GM23338 (cell line): ENCODE measurements around the gene EIF4E3. TPM values are rescaled to one million over a fixed set of nuclear protein-coding genes. Genes with fewer than 3 reads are reported as not detected.

Experiments used
- ATAC-seq: fragments of 200-7000 bp; cut with Tn5 transposase; 3 replicates; pipeline ENCODE4 v1.9.1; 2020
- DNase-seq: peaks from one replicate; pipeline ENCODE4 v3.0.0-alpha.2; 2015; ENCODE audit warnings: low spot score
- H2AFZ ChIP-seq: fragments of 200-600 bp; sonication (generic); 2 replicates; pipeline ENCODE4 v1.8.0; 2016; ENCODE audit warnings: antibody characterized with exemption, mild to moderate bottlenecking, moderate library complexity
- H3F3A ChIP-seq: fragments of 200-600 bp; sonication (generic); replicated peaks from 2 replicates; pipeline ENCODE4 v1.8.0; 2017; ENCODE audit warnings: antibody characterized with exemption, mixed run types, low read depth
- H3K27ac ChIP-seq: fragments of 200-600 bp; sonication (generic); 2 replicates; pipeline ENCODE4 v1.6.1; 2016; ENCODE audit warnings: low read depth
- H3K27me3 ChIP-seq: fragments of 200-600 bp; sonication (generic); 2 replicates; pipeline ENCODE4 v1.8.0; 2016; ENCODE audit warnings: mild to moderate bottlenecking, mixed run types, moderate library complexity; ENCODE audit not compliant: insufficient read depth
- H3K36me3 ChIP-seq: fragments of 200-600 bp; sonication (generic); 2 replicates; pipeline ENCODE4 v1.8.0; 2016; ENCODE audit warnings: mild to moderate bottlenecking; ENCODE audit not compliant: insufficient read depth
- H3K4me1 ChIP-seq: fragments of 200-600 bp; sonication (generic); 2 replicates; pipeline ENCODE4 v1.8.0; 2016; ENCODE audit warnings: mild to moderate bottlenecking, moderate library complexity; ENCODE audit not compliant: insufficient read depth
- H3K4me2 ChIP-seq: fragments of 200-600 bp; sonication (generic); 2 replicates; pipeline ENCODE4 v1.7.1; 2017; ENCODE audit warnings: mixed run types
- H3K4me3 ChIP-seq: fragments of 200-600 bp; sonication (generic); 2 replicates; pipeline ENCODE4 v1.6.1; 2016; ENCODE audit warnings: mixed run types
- H3K79me2 ChIP-seq: fragments of 200-600 bp; sonication (generic); replicated peaks from 2 replicates; pipeline ENCODE4 v1.8.0; 2017; ENCODE audit warnings: mild to moderate bottlenecking; ENCODE audit not compliant: insufficient read depth
- H3K9me2 ChIP-seq: fragments of 200-600 bp; sonication (generic); 2 replicates; pipeline ENCODE4 v1.8.0; 2017; ENCODE audit not compliant: insufficient read depth
- H4K20me1 ChIP-seq: fragments of 200-600 bp; sonication (generic); replicated peaks from 2 replicates; pipeline ENCODE4 v1.8.0; 2017; ENCODE audit warnings: mild to moderate bottlenecking; ENCODE audit not compliant: insufficient read depth
- H3K27ac Mint-ChIP-seq: 2 replicates; pipeline ENCODE4 v1.8.0; 2020; ENCODE audit warnings: inconsistent platforms, mild to moderate bottlenecking, moderate library complexity, mixed read lengths
- H3K27me3 Mint-ChIP-seq: 3 replicates; pipeline ENCODE4 v1.8.0; 2022; ENCODE audit warnings: low read depth, mild to moderate bottlenecking, moderate library complexity, mixed read lengths, inconsistent platforms; ENCODE audit not compliant: insufficient read depth, poor library complexity
- H3K36me3 Mint-ChIP-seq: 3 replicates; pipeline ENCODE4 v1.8.0; 2021; ENCODE audit warnings: low read depth, mild to moderate bottlenecking, inconsistent platforms, moderate library complexity, mixed read lengths
- H3K4me1 Mint-ChIP-seq: 3 replicates; pipeline ENCODE4 v1.8.0; 2020; ENCODE audit warnings: mild to moderate bottlenecking, inconsistent platforms, mixed read lengths
- H3K4me3 Mint-ChIP-seq: 3 replicates; pipeline ENCODE4 v1.8.0; 2021; ENCODE audit warnings: moderate library complexity, mild to moderate bottlenecking, inconsistent platforms, mixed read lengths
- H3K9me3 Mint-ChIP-seq: 3 replicates; pipeline ENCODE4 v1.8.0; 2020; ENCODE audit warnings: moderate library complexity, mild to moderate bottlenecking, inconsistent platforms, mixed read lengths
- CREB1 ChIP-seq: fragments of 250-450 bp; sonication (Bioruptor Pico); IDR thresholded peaks from 2 replicates; pipeline ENCODE4 v1.5.0; 2020; ENCODE audit warnings: low read depth, mild to moderate bottlenecking, moderate library complexity
- CTCF ChIP-seq, 2 experiments: fragments of 200-600 bp in 1 of 2; sonication (generic) in 1 of 2; conservative IDR thresholded peaks; 2 replicates each; pipeline versions ENCODE4 v1.5.1 to v1.6.1; 2016 to 2017; ENCODE audit warnings: antibody characterized with exemption in 2 of 2, low read depth in 2 of 2, mild to moderate bottlenecking in 2 of 2, moderate library complexity in 1 of 2
- EZH2 ChIP-seq: fragments of 200-600 bp; sonication (generic); IDR thresholded peaks from one replicate; pipeline ENCODE4 v1.8.0; 2017; ENCODE audit warnings: antibody characterized with exemption, mild to moderate bottlenecking, low read depth; ENCODE audit not compliant: unreplicated experiment
- EZH2phosphoT487 ChIP-seq: fragments of 200-600 bp; sonication (generic); IDR thresholded peaks from one replicate; pipeline ENCODE4 v1.8.1; 2018; ENCODE audit warnings: antibody characterized with exemption; ENCODE audit not compliant: unreplicated experiment
- JUNB ChIP-seq: IDR thresholded peaks from one replicate; pipeline ENCODE4 v1.6.1; 2016; ENCODE audit warnings: antibody characterized with exemption; ENCODE audit not compliant: unreplicated experiment
- NANOG ChIP-seq: IDR thresholded peaks from 2 replicates; pipeline ENCODE4 v1.6.1; 2016; ENCODE audit warnings: antibody characterized with exemption, borderline replicate concordance
- POLR2AphosphoS5 ChIP-seq: IDR thresholded peaks from 2 replicates; pipeline ENCODE4 v1.6.1; 2016; ENCODE audit warnings: antibody characterized with exemption, low read depth
- REST ChIP-seq: IDR thresholded peaks from one replicate; pipeline ENCODE4 v1.6.1; 2018; ENCODE audit warnings: antibody characterized with exemption; ENCODE audit not compliant: unreplicated experiment
- STAT1 ChIP-seq: IDR thresholded peaks from one replicate; pipeline ENCODE4 v1.6.1; 2016; ENCODE audit warnings: antibody characterized with exemption; ENCODE audit not compliant: unreplicated experiment
- ZNF114 ChIP-seq: fragments of 250-450 bp; sonication (Bioruptor Pico); IDR thresholded peaks from 2 replicates; pipeline ENCODE4 v1.5.0; 2020; ENCODE audit warnings: mild to moderate bottlenecking, moderate library complexity
- ZNF331 ChIP-seq: fragments of 250-450 bp; sonication (Bioruptor Pico); IDR thresholded peaks from 2 replicates; pipeline ENCODE4 v1.5.0; 2020; ENCODE audit warnings: low read depth, mild to moderate bottlenecking, moderate library complexity
- polyA plus RNA-seq: library from polyadenylated mRNA; unstranded; fragments of >200 nt; fragmentation: Nextera tagmentation; extraction: Ambion mirVana; gene quantifications from 2 replicates; pipeline ENCODE4 v1.2.1, GENCODE V29; 2016
- total RNA-seq: library from RNA; depleted of rRNA; stranded (reverse); fragments of >200 nt; shearing (Covaris generic); gene quantifications from 2 replicates; pipeline ENCODE4 v1.2.3, GENCODE V29; 2014
- TF ChIP-seq, protein P1 (sequence below): fragments of 250-450 bp; sonication (Bioruptor Pico); IDR thresholded peaks from 2 replicates; pipeline ENCODE4 v1.5.0; 2020; ENCODE audit warnings: mild to moderate bottlenecking, moderate library complexity
- TF ChIP-seq, protein P2 (sequence below): IDR thresholded peaks from 2 replicates; pipeline ENCODE4 v1.6.1; 2016; ENCODE audit warnings: antibody characterized with exemption

EIF4E3 gene
- total and polyA plus RNA-seq, 2 experiments from 2014 or later: 6.0 to 9.7 TPM

- Histone ChIP-seq H3K9me2 (no peaks in the 10 kb centered on the region), H3K4me1 (peaks cover 47% of the 10 kb centered on the region), H3K27me3 (no peaks in the 10 kb centered on the region), H3K36me3 (no peaks in the 10 kb centered on the region), H3K79me2 (no peaks in the 10 kb centered on the region), H3K4me2 (no peak overlapping the region), H2AFZ (no peak overlapping the region), H3K27ac (no peak overlapping the region), H3K4me3 (no peak overlapping the region), H3F3A (no peaks in the 10 kb centered on the region), H4K20me1 (no peaks in the 10 kb centered on the region)
- ATAC-seq: no peak
- H3K9me3 Mint-ChIP-seq: no peaks in the 10 kb centered on the region
- H3K36me3 Mint-ChIP-seq: peaks cover 6% of the 10 kb centered on the region; the same call in 2 of the 3 replicates
- peaks cover 56% of the 10 kb centered on the region for H3K4me1 Mint-ChIP-seq
- H3K4me3 Mint-ChIP-seq: no peak overlapping the region
- no peak for DNase-seq
- no peak overlapping the region for H3K27ac Mint-ChIP-seq
- TF ChIP-seq CREB1: no peak
- TF ChIP-seq EZH2: no peak
- TF ChIP-seq EZH2phosphoT487: no peak
- TF ChIP-seq, protein P1, sequence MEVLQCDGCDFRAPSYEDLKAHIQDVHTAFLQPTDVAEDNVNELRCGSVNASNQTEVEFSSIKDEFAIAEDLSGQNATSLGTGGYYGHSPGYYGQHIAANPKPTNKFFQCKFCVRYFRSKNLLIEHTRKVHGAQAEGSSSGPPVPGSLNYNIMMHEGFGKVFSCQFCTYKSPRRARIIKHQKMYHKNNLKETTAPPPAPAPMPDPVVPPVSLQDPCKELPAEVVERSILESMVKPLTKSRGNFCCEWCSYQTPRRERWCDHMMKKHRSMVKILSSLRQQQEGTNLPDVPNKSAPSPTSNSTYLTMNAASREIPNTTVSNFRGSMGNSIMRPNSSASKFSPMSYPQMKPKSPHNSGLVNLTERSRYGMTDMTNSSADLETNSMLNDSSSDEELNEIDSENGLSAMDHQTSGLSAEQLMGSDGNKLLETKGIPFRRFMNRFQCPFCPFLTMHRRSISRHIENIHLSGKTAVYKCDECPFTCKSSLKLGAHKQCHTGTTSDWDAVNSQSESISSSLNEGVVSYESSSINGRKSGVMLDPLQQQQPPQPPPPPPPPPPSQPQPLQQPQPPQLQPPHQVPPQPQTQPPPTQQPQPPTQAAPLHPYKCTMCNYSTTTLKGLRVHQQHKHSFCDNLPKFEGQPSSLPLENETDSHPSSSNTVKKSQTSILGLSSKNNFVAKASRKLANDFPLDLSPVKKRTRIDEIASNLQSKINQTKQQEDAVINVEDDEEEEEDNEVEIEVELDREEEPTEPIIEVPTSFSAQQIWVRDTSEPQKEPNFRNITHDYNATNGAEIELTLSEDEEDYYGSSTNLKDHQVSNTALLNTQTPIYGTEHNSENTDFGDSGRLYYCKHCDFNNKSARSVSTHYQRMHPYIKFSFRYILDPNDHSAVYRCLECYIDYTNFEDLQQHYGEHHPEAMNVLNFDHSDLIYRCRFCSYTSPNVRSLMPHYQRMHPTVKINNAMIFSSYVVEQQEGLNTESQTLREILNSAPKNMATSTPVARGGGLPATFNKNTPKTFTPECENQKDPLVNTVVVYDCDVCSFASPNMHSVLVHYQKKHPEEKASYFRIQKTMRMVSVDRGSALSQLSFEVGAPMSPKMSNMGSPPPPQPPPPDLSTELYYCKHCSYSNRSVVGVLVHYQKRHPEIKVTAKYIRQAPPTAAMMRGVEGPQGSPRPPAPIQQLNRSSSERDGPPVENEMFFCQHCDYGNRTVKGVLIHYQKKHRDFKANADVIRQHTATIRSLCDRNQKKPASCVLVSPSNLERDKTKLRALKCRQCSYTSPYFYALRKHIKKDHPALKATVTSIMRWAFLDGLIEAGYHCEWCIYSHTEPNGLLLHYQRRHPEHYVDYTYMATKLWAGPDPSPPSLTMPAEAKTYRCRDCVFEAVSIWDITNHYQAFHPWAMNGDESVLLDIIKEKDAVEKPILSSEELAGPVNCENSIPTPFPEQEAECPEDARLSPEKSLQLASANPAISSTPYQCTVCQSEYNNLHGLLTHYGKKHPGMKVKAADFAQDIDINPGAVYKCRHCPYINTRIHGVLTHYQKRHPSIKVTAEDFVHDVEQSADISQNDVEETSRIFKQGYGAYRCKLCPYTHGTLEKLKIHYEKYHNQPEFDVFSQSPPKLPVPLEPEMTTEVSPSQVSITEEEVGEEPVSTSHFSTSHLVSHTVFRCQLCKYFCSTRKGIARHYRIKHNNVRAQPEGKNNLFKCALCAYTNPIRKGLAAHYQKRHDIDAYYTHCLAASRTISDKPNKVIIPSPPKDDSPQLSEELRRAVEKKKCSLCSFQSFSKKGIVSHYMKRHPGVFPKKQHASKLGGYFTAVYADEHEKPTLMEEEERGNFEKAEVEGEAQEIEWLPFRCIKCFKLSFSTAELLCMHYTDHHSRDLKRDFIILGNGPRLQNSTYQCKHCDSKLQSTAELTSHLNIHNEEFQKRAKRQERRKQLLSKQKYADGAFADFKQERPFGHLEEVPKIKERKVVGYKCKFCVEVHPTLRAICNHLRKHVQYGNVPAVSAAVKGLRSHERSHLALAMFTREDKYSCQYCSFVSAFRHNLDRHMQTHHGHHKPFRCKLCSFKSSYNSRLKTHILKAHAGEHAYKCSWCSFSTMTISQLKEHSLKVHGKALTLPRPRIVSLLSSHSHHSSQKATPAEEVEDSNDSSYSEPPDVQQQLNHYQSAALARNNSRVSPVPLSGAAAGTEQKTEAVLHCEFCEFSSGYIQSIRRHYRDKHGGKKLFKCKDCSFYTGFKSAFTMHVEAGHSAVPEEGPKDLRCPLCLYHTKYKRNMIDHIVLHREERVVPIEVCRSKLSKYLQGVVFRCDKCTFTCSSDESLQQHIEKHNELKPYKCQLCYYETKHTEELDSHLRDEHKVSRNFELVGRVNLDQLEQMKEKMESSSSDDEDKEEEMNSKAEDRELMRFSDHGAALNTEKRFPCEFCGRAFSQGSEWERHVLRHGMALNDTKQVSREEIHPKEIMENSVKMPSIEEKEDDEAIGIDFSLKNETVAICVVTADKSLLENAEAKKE (CRISPR knock-in tag): no peak
- TF ChIP-seq, protein P2, sequence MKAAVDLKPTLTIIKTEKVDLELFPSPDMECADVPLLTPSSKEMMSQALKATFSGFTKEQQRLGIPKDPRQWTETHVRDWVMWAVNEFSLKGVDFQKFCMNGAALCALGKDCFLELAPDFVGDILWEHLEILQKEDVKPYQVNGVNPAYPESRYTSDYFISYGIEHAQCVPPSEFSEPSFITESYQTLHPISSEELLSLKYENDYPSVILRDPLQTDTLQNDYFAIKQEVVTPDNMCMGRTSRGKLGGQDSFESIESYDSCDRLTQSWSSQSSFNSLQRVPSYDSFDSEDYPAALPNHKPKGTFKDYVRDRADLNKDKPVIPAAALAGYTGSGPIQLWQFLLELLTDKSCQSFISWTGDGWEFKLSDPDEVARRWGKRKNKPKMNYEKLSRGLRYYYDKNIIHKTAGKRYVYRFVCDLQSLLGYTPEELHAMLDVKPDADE: no peak
- no peak for TF ChIP-seq CTCF (conservative IDR thresholded peaks at IDR 0.05; ENCODE audit: low read depth in 2 of 2)
- TF ChIP-seq JUNB: no peak
- no peak for TF ChIP-seq ZNF114
- no peak for TF ChIP-seq STAT1
- no peak for TF ChIP-seq NANOG
- no peak for TF ChIP-seq ZNF331 (CRISPR knock-in tag)
- TF ChIP-seq REST: no peak
- no peak for TF ChIP-seq POLR2AphosphoS5
- no peaks in the 10 kb centered on the region for H3K27me3 Mint-ChIP-seq
Observed at GRCh38 chr3:71685686-71686085, 39.5 kb downstream of the EIF4E3 start.
